GM18858 (cell line): ENCODE data around the gene PGM2L1.
"Not testable (repeated sequence)": the region's sequence is repeated elsewhere in the genome, so short reads cannot be mapped to it uniquely, and the experiment has no call there.

Experiments used
- ATAC-seq: cut with Tn5 transposase; IDR thresholded peaks from one replicate; pipeline ENCODE4 v1.9.1; 2021; ENCODE audit not compliant: unreplicated experiment

Gene PGM2L1

GRCh38 chr11:74403607-74404321 is 5.5 kb upstream of the PGM2L1 start:
- ATAC-seq = no peak

- ATAC-seq = no peak
These were observed 2.4 kb upstream of the PGM2L1 start for GRCh38 chr11:74400606-74401005.

DNA sequence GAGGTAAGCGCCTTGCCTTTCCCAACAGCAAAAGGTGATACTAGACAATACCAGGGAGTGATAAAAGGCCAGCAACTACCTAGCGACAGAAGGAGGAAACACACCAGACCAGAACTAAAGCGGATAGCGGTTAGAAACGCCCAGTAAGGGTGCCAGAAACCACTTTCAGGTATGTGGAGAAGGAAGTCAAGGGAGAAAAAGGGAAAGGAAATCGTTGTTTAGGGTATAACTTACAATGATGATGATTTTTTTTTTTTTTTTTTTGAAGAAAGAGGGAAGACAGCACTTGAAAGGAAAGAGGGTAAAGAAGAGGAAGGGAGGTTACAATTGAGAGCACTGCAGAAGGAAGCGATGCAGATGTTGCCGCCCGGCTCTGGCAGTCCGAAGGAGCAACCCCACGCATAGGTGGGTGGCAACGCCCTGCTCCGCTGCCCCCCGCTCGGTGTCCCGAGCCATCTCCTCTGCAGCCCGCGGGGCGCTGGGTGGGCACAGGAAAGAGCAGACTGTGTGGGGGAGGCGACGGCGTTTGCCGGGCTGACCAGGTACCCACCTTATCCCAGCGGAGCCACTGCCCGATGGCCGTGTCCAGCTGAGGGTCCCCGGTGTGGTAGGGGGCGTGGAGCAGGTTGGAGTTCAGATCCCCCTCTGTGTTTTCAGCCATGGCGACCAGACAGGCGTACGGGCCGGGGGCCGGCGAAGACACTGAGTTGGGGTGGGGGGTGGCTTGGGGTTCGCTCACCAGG is 561 bp downstream of the PGM2L1 start:
- ATAC-seq = no peak

GRCh38 chr11:74392256-74392655 is 6.0 kb downstream of the PGM2L1 start:
- no peak for ATAC-seq

DNA sequence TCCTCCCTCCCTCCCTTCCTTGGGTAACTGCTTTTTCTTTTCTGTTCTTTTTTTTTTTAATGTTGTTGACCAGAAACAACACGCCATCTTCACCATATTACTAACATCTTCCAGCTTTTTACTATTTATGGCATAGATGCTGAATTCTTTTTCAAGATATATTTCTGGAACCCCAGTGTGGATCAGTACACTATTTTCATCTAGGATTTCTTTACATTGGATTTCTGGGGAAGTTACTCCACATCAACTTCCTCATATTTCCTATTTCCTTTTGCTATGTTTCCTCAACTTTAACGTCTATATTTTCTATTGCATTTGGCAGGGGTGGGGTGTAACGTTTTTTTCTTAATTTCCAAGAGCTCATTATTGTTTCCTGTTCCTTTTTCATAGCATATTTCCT is 7.0 kb downstream of the PGM2L1 start:
- no peak for ATAC-seq

- no peak for ATAC-seq
These were observed 7.5 kb downstream of the PGM2L1 start for GRCh38 chr11:74390697-74391096.

GRCh38 chr11:74388678-74389327 is 9.4 kb downstream of the PGM2L1 start:
- ATAC-seq = no peak

- ATAC-seq = no peak
These were observed 13.6 kb downstream of the PGM2L1 start for GRCh38 chr11:74384641-74385040.

- no peak for ATAC-seq
These were observed 17.3 kb downstream of the PGM2L1 start for GRCh38 chr11:74380746-74381439.

- no peak for ATAC-seq
These were observed 20.5 kb downstream of the PGM2L1 start for GRCh38 chr11:74377689-74378088.

DNA sequence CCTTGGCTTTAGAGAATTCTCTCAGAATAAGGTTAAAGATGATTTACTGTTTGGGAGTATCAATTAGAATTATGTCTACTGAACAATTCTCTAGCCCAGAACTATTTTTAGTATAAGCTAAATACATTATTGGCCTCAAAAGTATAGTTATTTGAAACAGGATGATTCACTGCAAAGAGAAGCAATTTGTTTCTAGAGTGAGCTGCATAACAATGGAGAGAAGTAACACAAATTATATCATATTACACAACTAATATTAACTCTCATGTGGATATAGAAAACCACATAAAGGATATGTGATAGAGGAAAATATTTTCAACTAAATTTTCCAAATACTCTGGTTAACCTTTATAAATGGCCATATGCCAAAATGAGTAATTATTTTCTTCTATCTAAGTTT is 24.9 kb downstream of the PGM2L1 start:
- ATAC-seq = no peak

GRCh38 chr11:74371269-74372052 is 26.8 kb downstream of the PGM2L1 start:
- ATAC-seq = no peak

- no peak for ATAC-seq
These were observed 28.1 kb downstream of the PGM2L1 start for GRCh38 chr11:74370123-74370522.

GRCh38 chr11:74367881-74368280 is 30.4 kb downstream of the PGM2L1 start:
- ATAC-seq = no peak

DNA sequence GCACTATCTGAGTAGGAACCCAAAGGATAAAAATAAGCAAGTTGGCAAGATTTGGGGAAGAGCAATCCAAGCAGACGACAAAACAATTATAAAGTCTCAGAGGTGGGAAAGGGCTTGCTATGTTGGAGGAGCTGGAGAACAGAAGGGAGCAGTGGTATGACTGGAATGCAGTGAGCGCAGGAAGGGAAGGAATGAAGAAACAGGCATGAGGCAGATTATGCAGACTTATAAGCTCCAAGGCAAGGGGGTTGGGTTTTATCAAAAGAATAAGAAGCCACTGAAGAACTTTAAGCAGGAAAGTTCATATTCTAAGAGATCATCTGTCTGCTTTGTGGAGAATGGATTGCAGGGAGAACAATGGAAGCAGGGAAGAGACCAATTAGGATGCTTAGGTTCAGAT is 31.7 kb downstream of the PGM2L1 start:
- no peak for ATAC-seq

DNA sequence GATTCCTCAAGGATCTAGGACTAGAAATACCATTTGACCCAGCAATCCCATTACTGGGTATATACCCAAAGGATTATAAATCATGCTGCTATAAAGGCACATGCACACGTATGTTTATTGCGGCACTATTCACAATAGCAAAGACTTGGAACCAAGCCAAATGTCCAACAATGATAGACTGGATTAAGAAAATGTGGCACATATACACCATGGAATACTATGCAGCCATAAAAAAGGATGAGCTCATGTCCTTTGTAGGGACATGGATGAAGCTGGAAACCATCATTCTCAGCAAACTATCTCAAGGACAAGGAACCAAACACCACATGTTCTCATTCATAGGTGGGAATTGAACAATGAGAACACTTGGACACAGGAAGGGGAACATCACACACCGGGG is 32.4 kb downstream of the PGM2L1 start:
- ATAC-seq = not testable (repeated sequence)

GRCh38 chr11:74357449-74357848 is 40.8 kb downstream of the PGM2L1 start:
- no peak for ATAC-seq

GRCh38 chr11:74355626-74356025 is 42.6 kb downstream of the PGM2L1 start:
- ATAC-seq = no peak

GRCh38 chr11:74354036-74354435 is 44.2 kb downstream of the PGM2L1 start:
- no peak for ATAC-seq

- ATAC-seq = no peak
These were observed 50.9 kb downstream of the PGM2L1 start for GRCh38 chr11:74347381-74347780.

DNA sequence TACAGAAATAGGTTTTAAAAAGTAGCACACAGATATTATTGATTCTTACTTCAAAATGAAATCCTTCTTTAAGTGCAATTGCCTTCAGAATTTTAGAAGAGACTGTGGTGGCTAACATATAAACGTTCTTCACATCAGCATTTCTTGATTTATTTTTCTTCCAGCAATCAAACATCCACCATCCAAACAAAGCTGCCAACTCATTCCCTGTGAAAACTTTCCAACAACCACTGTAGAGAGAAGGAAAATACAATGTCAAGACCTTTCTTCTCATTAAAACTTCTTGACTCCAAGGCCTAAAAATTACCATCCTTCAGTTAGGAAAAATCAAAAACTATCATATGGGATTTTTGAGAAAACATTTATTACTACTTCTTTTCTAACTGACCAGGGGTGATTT is 52.8 kb downstream of the PGM2L1 start:
- ATAC-seq = no peak
